Activated CD8-positive, alpha-beta T cell treated with anti-CD3 and anti-CD28 coated beads for 36 hours (primary cell): ENCODE data around the gene GGA3. TPM values are rescaled to one million over a fixed set of nuclear protein-coding genes. Genes with fewer than 3 reads are reported as not detected.
A peak's percentile ranks its signal among the peaks of the same experiment; 100 is the strongest.

Experiments
- ATAC-seq: fragments of 200-7000 bp; cut with Tn5 transposase; one replicate; pipeline ENCODE4 v1.10.0; 2021; ENCODE audit warnings: mild to moderate bottlenecking, moderate library complexity
- CTCF ChIA-PET: fragments of 350-600 bp; sonication (Branson Sonifier 250); formaldehyde crosslinking; loops from one replicate; lab custom pipeline; 2021; ENCODE audit warnings: antibody characterized with exemption; lab: Charles Lee
- POLR2A ChIA-PET: fragments of 350-600 bp; sonication (Branson Sonifier 250); formaldehyde crosslinking; loops from one replicate; lab custom pipeline; 2021; ENCODE audit warnings: antibody characterized with exemption; lab: Charles Lee
- DNase-seq: peaks from one replicate; pipeline ENCODE4 v3.0.0-alpha.2; 2020
- H3K27ac Mint-ChIP-seq: one replicate; pipeline ENCODE4 v1.8.0; 2021; ENCODE audit warnings: mild to moderate bottlenecking, mixed read lengths
- H3K27me3 Mint-ChIP-seq: one replicate; pipeline ENCODE4 v1.8.0; 2021; ENCODE audit warnings: mixed read lengths
- H3K36me3 Mint-ChIP-seq: one replicate; pipeline ENCODE4 v1.8.0; 2021; ENCODE audit warnings: low read depth, mixed read lengths
- H3K4me1 Mint-ChIP-seq: one replicate; pipeline ENCODE4 v1.8.0; 2021; ENCODE audit warnings: low read depth, mixed read lengths
- H3K4me3 Mint-ChIP-seq: one replicate; pipeline ENCODE4 v1.8.0; 2021; ENCODE audit warnings: mild to moderate bottlenecking, moderate library complexity, mixed read lengths
- H3K9me3 Mint-ChIP-seq: one replicate; pipeline ENCODE4 v1.8.0; 2021; ENCODE audit warnings: mixed read lengths
- CTCF ChIP-seq: fragments of 200-600 bp; IDR thresholded peaks from one replicate; pipeline ENCODE4 v1.8.0; 2022; ENCODE audit warnings: antibody characterized with exemption, mild to moderate bottlenecking
- intact Hi-C: fragments of 100-400 bp; cut with micrococcal nuclease; formaldehyde crosslinking; loops from one replicate; pipeline ENCODE4 v1.10.0; 2022
- total RNA-seq, 2 experiments: library from RNA; stranded (reverse); gene quantifications; one replicate each; pipeline ENCODE4 v1.2.3, GENCODE V29; 2021

The GGA3 gene
- total RNA-seq, 2 experiments from 2014 or later, result 65.5 to 65.8 TPM

GRCh38 chr17:75289832-75290337, 28.5 kb upstream of the GGA3 start:
- H3K27me3 Mint-ChIP-seq, result no peaks in the 10 kb centered on the region
- intact Hi-C loops, result loop anchor here (2.0 kb wide), 1 partner anchor 115 kb away; the partner anchor contains the start of gene GRB2
- H3K4me3 Mint-ChIP-seq, result peak overlapping the region; percentile 89
- peaks cover 26% of the 10 kb centered on the region for H3K36me3 Mint-ChIP-seq
- peak; percentile 14 for ATAC-seq
- ChIA-PET CTCF (interaction anchor here (0.8 to 4.7 kb wide), 23 partner anchors 8 to 343 kb away, joined by 3 to 45 read pairs (median 4); partner anchors contain the start of genes GRB2, MIF4GD and TMEM94), POLR2A (interaction anchor here (0.6 to 7.1 kb wide), 18 partner anchors 12 to 258 kb away, joined by 3 to 78 read pairs (median 5); partner anchors contain the start of genes GGA3, GRB2, JPT1 and MIF4GD)
- peak overlapping the region; percentile 100 for H3K27ac Mint-ChIP-seq
- peaks cover 29% of the 10 kb centered on the region for H3K4me1 Mint-ChIP-seq
- DNase-seq, result peak; percentile 91
- no peaks in the 10 kb centered on the region for H3K9me3 Mint-ChIP-seq
- peak; percentile 32 for TF ChIP-seq CTCF

- no peaks in the 10 kb centered on the region for H3K27me3 Mint-ChIP-seq
- intact Hi-C loops, result loop anchor here (2.0 kb wide), 1 partner anchor 116 kb away; the partner anchor contains the start of gene GRB2
- H3K4me3 Mint-ChIP-seq, result peak within 1 kb of the TSS; percentile 89
- ATAC-seq (peak; percentile 93), DNase-seq (peak; percentile 99)
- TF ChIP-seq CTCF, result no peak
- POLR2A ChIA-PET, result interaction anchor here (0.6 to 7.1 kb wide), 22 partner anchors 11 to 257 kb away, joined by 3 to 78 read pairs (median 4); partner anchors contain the start of genes GGA3, GRB2, JPT1 and MIF4GD
- peaks cover 26% of the 10 kb centered on the region for H3K4me1 Mint-ChIP-seq
- CTCF ChIA-PET, result interaction anchor here (0.6 to 4.7 kb wide), 30 partner anchors 8 to 343 kb away, joined by 3 to 45 read pairs (median 3); partner anchors contain the start of genes GRB2, MIF4GD and TMEM94
- H3K36me3 Mint-ChIP-seq, result peaks cover 27% of the 10 kb centered on the region
- H3K27ac Mint-ChIP-seq, result peak within 1 kb of the TSS; percentile 100
- no peaks in the 10 kb centered on the region for H3K9me3 Mint-ChIP-seq
Measured at GRCh38 chr17:75289115-75289831, 27.9 kb upstream of the GGA3 start, which contains the start of gene SLC25A19. Gene SLC25A19, minus strand, starts transcription at chr17:75289433. Its CDS starts 2,669 bp downstream, at chr17:75286764.

GRCh38 chr17:75288770-75289114, 27.3 kb upstream of the GGA3 start:
- peak; percentile 7 for ATAC-seq
- ChIA-PET POLR2A (interaction anchor here (0.7 to 7.1 kb wide), 18 partner anchors 11 to 168 kb away, joined by 3 to 78 read pairs (median 6); partner anchors contain the start of genes GGA3, GRB2, MIF4GD and MRPS7), CTCF (interaction anchor here (0.6 to 4.7 kb wide), 28 partner anchors 8 to 344 kb away, joined by 3 to 45 read pairs (median 3); partner anchors contain the start of genes GRB2, MIF4GD and TMEM94)
- H3K4me1 Mint-ChIP-seq, result peaks cover 24% of the 10 kb centered on the region
- DNase-seq, result peak; percentile 62
- peak overlapping the region; percentile 89 for H3K4me3 Mint-ChIP-seq
- no peak for TF ChIP-seq CTCF
- H3K9me3 Mint-ChIP-seq, result no peaks in the 10 kb centered on the region
- H3K36me3 Mint-ChIP-seq, result peaks cover 27% of the 10 kb centered on the region
- H3K27ac Mint-ChIP-seq, result peak overlapping the region; percentile 100
- H3K27me3 Mint-ChIP-seq, result no peaks in the 10 kb centered on the region
- intact Hi-C loops, result loop anchor here (2.0 kb wide), 1 partner anchor 116 kb away; the partner anchor contains the start of gene GRB2

GRCh38 chr17:75288359-75288758, 27.0 kb upstream of the GGA3 start:
- TF ChIP-seq CTCF, result no peak
- ChIA-PET CTCF (interaction anchor here (0.9 to 4.7 kb wide), 11 partner anchors 9 to 174 kb away, joined by 3 to 45 read pairs (median 5); partner anchors contain the start of genes MIF4GD and TMEM94), POLR2A (interaction anchor here (1.0 to 7.1 kb wide), 13 partner anchors 10 to 123 kb away, joined by 3 to 78 read pairs (median 7); partner anchors contain the start of genes GGA3, MIF4GD and MRPS7)
- DNase-seq (no peak), ATAC-seq (no peak)
- H3K27me3 Mint-ChIP-seq, result no peaks in the 10 kb centered on the region
- H3K27ac Mint-ChIP-seq, result peak overlapping the region; percentile 100
- H3K4me3 Mint-ChIP-seq, result peak overlapping the region; percentile 89
- H3K4me1 Mint-ChIP-seq, result peaks cover 27% of the 10 kb centered on the region
- H3K36me3 Mint-ChIP-seq, result peaks cover 31% of the 10 kb centered on the region
- intact Hi-C loops, result loop anchor here (2.0 kb wide), 1 partner anchor 116 kb away; the partner anchor contains the start of gene GRB2
- H3K9me3 Mint-ChIP-seq, result no peaks in the 10 kb centered on the region
